GM19438 (cell line): Measurements from ENCODE around the gene PELI2.
"Not testable (repeated sequence)": the region's sequence is repeated elsewhere in the genome, so short reads cannot be mapped to it uniquely, and the experiment has no call there.

Source experiments
- ATAC-seq: cut with Tn5 transposase; IDR thresholded peaks from one replicate; pipeline ENCODE4 v1.9.1; 2021; ENCODE audit warnings: low read depth; ENCODE audit not compliant: unreplicated experiment

Gene PELI2

GRCh38 chr14:56137849-56138248 is 19.6 kb downstream of the PELI2 start:
- ATAC-seq: no peak

- no peak for ATAC-seq
Observed at GRCh38 chr14:56138928-56139327, 20.7 kb downstream of the PELI2 start.

GRCh38 chr14:56142314-56142713 is 24.1 kb downstream of the PELI2 start:
- ATAC-seq: no peak

- ATAC-seq: no peak
Observed at GRCh38 chr14:56143025-56143424, 24.8 kb downstream of the PELI2 start.

- ATAC-seq: no peak
Observed at GRCh38 chr14:56144176-56144575, 26.0 kb downstream of the PELI2 start.

- no peak for ATAC-seq
Observed at GRCh38 chr14:56145181-56145769, 27.1 kb downstream of the PELI2 start.

GRCh38 chr14:56145965-56146364 is 27.8 kb downstream of the PELI2 start:
- no peak for ATAC-seq

- ATAC-seq: no peak
Observed at GRCh38 chr14:56147449-56147848, 29.2 kb downstream of the PELI2 start.

- no peak for ATAC-seq
Observed at GRCh38 chr14:56147986-56148901, 30.0 kb downstream of the PELI2 start.

GRCh38 chr14:56149151-56149550 is 30.9 kb downstream of the PELI2 start:
- no peak for ATAC-seq

- ATAC-seq: no peak
Observed at GRCh38 chr14:56149995-56150394, 31.8 kb downstream of the PELI2 start.

- ATAC-seq: no peak
Observed at GRCh38 chr14:56150645-56151345, 32.6 kb downstream of the PELI2 start.

GRCh38 chr14:56152221-56152620 is 34.0 kb downstream of the PELI2 start:
- no peak for ATAC-seq

- ATAC-seq: no peak
Observed at GRCh38 chr14:56153267-56153666, 35.1 kb downstream of the PELI2 start.

GRCh38 chr14:56154321-56154720 is 36.1 kb downstream of the PELI2 start:
- ATAC-seq: no peak

- ATAC-seq: no peak
Observed at GRCh38 chr14:56156096-56156495, 37.9 kb downstream of the PELI2 start.

GRCh38 chr14:56159066-56159465 is 40.9 kb downstream of the PELI2 start:
- no peak for ATAC-seq

GRCh38 chr14:56160088-56160487 is 41.9 kb downstream of the PELI2 start:
- no peak for ATAC-seq

- ATAC-seq: no peak
Observed at GRCh38 chr14:56161658-56162057, 43.4 kb downstream of the PELI2 start.

GRCh38 chr14:56162476-56162875 is 44.3 kb downstream of the PELI2 start:
- ATAC-seq: no peak

- not testable (repeated sequence) for ATAC-seq
Observed at GRCh38 chr14:56166579-56166978, 48.4 kb downstream of the PELI2 start.
